CD4-positive, alpha-beta T cell treated with Interleukin-4 for 1 hour (primary cell): Measurements from ENCODE around the gene PPP3R1.
"Not testable (repeated sequence)": the region's sequence is repeated elsewhere in the genome, so short reads cannot be mapped to it uniquely, and the experiment has no call there.

ENCODE experiments used
- DNase-seq, 2 donors: peaks; one replicate each; pipeline ENCODE4 v3.0.0-alpha.2; 2020 to 2022

The PPP3R1 gene

DNA sequence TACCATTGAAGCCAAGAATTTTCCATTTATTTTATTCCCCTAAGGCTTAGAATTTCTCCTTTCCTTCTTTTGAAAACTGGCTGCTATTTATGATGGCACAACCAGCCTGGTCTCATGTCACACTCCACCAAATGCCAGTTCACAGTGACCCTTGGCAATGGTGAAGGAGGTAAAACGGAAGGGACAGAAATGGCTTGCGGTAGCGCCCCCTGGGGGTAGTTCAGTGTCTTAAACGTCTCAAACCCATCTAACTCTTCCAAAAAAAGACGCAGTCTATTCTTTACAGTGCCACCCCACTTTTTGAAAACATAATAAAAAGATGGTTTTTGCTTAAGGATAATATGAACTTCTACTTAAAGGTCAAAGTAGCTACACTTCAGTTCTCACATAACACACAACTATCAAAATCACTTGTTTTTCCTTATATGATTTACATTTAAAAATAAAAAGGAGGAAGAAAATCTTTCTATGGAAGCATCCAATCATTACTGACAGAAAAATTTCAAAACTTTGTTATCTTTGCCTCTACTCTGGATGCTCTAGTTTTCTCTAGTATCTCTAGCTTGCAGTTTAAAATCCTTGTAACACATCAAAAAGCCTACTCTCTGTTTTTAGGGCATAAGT is 66.7 kb downstream of the PPP3R1 start:
- DNase-seq: peak; percentile 61 to 68

- no peak for DNase-seq
Observed at GRCh38 chr2:68182902-68183301, 69.4 kb downstream of the PPP3R1 start.

GRCh38 chr2:68178954-68179627 is 73.2 kb downstream of the PPP3R1 start:
- DNase-seq: no peak

DNA sequence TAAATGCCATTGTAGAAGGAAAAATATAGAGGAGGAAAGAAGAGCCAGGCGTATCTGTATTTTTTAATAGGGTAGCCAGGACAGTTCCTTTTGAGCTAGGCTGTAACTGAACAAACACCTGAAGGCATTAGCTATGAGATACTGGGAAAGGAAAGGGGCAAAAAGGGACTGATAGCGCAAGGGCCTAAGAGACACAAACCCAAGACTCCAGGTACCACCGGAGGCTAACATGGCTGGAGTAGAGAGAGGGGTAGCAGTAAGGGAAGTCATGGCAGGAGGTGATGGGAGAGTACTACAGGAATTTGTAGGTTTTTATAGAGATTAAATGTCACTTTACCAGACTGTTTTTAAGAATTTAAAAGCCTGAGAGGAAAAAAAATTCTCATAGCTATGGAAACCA is 73.9 kb downstream of the PPP3R1 start:
- no peak for DNase-seq

- DNase-seq: no peak
Observed at GRCh38 chr2:68177541-68177940, 74.8 kb downstream of the PPP3R1 start.

DNA sequence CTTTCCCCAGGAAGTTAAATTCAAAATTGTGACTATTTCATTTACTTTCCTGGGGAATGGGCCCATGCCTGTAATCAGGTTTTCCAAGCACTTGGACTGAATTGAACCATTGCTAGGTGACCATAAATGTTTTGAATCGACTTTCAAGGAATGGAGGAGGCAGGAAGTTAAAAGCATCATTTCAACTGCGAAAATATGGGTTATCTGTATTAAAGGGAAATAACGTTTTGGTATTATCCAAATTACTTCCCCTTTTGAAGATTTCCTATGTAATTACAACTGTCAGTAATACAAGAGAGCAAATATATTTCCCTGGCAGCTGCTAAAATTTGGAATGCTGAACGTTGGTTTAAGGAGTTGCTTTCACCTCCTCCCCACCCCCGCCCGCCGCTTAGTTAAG is 75.7 kb downstream of the PPP3R1 start:
- no peak for DNase-seq

GRCh38 chr2:68175210-68175609 is 77.1 kb downstream of the PPP3R1 start:
- not testable (repeated sequence) for DNase-seq

DNA sequence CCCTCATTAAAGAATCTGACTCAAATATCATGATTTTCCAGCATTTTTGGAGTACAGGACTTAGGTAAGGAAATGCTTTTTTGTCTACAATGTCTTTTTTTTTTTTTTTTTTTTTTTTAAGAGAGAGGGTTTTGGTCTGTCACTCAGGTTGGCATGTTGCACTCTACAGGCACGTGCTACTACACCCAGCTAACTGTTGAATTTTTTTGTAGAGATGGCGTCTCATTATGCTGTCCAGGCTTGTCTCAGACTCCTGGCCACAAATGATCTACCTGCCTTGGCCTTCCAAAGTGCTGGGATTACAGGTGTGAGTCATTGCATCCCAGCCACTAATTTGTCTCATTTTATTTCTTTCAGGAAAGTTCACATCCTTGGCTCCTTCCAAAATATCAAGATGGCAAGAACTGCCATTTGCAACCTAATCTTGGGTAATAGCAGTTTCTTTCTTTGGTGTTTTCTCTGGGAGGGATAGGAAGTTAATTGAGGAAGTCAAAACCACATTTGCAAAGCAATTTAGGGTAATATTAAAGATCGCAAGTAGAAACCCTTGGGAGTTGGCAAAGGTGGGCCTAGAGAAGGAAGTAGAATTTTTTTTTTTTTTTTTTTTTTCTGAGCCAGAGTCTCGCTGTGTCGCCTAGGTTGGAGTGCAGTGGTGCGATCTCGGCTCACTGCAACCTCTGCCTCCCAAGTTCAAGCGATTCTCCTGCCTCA is 79.2 kb downstream of the PPP3R1 start:
- no peak for DNase-seq

GRCh38 chr2:68172521-68172920 is 79.8 kb downstream of the PPP3R1 start:
- DNase-seq: no peak

- no peak for DNase-seq
Observed at GRCh38 chr2:68171684-68172083, 80.6 kb downstream of the PPP3R1 start.

DNA sequence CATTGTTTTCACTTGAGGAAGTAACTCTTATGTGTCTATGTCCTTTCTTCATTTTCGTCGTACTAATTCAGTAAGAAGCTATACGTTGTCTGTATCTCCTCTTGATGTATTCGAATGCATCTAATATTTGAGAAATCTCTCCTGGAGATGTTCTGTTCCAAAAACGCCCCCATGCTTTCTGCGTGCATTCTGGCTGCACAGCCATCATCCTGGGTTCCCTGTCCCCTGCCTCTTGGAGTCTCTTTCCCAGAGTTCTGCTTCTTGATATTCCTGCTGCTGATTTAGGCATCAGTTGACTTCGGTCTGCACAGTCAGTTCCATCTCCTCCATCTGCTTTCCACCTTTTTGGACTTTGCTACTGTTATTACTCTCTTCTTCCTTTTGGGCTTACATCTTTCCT is 81.2 kb downstream of the PPP3R1 start:
- DNase-seq: no peak

GRCh38 chr2:68169308-68169707 is 83.0 kb downstream of the PPP3R1 start:
- DNase-seq: no peak

DNA sequence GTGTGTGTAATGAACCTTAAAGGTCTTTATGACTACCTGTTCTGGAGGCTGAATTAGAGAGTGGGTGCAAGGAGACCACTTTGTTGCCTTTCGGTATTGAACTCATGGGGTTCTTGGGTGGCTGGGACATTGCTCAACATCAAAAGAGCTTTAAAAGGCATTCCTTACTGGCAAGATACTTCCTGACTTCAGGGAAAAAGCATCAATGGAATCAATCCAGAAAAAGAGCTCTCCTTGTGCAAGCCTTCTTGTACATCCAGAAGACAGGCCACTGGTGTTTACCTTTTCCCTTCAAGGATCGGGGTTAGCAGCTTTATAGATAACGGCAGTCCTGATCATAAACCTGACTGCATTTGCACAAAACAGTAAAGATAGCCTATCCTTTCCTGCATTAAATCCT is 85.1 kb downstream of the PPP3R1 start:
- no peak for DNase-seq

DNA sequence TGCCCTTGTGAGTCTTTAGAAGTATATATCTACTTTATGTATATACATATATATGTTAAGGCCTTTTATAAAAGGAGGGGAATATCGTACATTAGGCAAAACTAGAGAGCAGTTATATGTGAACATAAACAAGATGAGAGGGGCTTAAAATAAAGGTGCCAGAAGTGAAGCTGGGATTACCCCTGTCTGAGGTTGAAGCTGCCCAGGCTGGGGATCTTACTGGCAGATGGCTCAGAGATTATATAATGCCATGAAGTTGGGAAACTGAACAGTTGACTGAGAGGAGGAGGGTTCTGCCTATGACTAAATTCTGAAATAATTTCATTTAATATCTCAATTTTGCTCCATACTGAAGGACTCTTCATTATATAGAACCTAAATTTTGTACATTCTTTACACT is 88.7 kb downstream of the PPP3R1 start:
- DNase-seq: no peak

DNA sequence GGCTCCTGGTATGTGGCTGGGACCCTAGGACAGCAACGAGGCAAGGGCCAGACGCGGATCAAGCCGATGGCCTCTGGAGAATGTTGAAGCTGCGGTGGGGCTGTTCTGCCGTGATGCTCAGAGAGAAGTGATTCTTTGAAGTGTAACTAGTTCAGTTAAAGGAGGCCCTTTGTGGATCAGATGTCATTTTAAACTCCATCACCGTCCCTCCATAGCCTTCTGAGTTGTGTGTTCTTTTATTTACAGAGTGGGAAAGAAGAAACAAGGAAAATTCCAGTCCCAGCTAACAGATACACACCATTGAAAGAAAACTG is 94.2 kb downstream of the PPP3R1 start:
- no peak for DNase-seq

- DNase-seq: peak; percentile 95 to 98
Observed at GRCh38 chr2:68157402-68158133, 94.8 kb downstream of the PPP3R1 start, which contains the start of gene PNO1. Gene PNO1, plus strand, starts transcription at chr2:68157888. Its CDS starts 47 bp downstream, at chr2:68157935.

DNA sequence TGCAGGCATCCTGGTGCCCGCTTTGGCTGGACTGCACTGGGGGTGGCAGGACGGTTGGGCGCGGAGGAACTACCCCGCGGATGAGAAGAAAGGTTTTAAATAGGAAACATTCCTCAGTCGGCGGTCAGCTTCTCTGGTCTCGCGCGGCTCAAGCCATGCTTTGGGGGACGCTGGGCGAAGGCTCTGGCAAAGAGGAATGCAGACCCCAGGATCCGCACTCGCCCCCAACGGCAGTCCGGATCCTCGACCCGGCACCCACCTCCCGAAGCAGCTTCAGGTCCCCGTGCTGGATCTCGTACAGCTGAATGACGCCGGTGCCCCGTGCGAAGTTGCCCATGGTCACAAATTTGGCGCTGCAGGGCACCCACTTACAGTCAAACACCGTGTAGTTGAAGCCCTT is 95.3 kb downstream of the PPP3R1 start:
- no peak for DNase-seq

GRCh38 chr2:68156419-68156818 is 95.9 kb downstream of the PPP3R1 start:
- DNase-seq: no peak

- no peak for DNase-seq
Observed at GRCh38 chr2:68155618-68156017, 96.7 kb downstream of the PPP3R1 start.

- DNase-seq: no peak
Observed at GRCh38 chr2:68152681-68153347, 99.5 kb downstream of the PPP3R1 start.

GRCh38 chr2:68151037-68151436 is 101.3 kb downstream of the PPP3R1 start:
- DNase-seq: no peak

DNA sequence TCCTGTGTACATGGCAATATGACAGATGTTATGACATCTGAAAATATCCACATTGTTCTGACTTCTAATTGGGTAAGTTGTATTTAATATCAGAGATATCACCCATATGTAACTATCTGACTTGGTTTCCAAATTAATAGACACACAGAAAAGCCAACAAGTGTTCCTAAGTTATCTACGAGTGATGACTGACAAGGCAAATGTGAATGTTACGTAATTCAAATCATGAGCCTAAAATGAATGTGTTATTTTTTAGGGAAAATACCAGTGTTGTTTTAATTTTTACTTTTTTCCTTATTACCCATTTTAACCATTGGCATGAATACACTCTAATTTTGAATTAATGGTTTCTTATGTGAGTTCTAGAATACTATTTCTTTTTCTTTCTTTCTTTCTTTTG is 110.5 kb downstream of the PPP3R1 start:
- no peak for DNase-seq
